ENCODE results near the gene DBT.

- TF ChIP-seq, protein P1, sequence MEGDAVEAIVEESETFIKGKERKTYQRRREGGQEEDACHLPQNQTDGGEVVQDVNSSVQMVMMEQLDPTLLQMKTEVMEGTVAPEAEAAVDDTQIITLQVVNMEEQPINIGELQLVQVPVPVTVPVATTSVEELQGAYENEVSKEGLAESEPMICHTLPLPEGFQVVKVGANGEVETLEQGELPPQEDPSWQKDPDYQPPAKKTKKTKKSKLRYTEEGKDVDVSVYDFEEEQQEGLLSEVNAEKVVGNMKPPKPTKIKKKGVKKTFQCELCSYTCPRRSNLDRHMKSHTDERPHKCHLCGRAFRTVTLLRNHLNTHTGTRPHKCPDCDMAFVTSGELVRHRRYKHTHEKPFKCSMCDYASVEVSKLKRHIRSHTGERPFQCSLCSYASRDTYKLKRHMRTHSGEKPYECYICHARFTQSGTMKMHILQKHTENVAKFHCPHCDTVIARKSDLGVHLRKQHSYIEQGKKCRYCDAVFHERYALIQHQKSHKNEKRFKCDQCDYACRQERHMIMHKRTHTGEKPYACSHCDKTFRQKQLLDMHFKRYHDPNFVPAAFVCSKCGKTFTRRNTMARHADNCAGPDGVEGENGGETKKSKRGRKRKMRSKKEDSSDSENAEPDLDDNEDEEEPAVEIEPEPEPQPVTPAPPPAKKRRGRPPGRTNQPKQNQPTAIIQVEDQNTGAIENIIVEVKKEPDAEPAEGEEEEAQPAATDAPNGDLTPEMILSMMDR (IDR thresholded peaks at IDR 0.05; ENCODE audit: borderline replicate concordance, extremely low read depth, low read length, poor library complexity, severe bottlenecking) = no peak
- no peak for TF ChIP-seq EZH2 (IDR thresholded peaks at IDR 0.05; ENCODE audit: borderline replicate concordance, low read depth, low read length, severe bottlenecking)
Observed at GRCh38 chr1:100230765-100231164, 18.9 kb downstream of the DBT start.
